ENCODE data around the gene LCN6.
A peak's percentile ranks its signal among the peaks of the same experiment; 100 is the strongest.

LCN6 gene

GRCh38 chr9:136741883-136742571, 6.3 kb downstream of the LCN6 start:
- DNase-seq: no peak

- no peak for DNase-seq
Observed at GRCh38 chr9:136740971-136741882, 7.1 kb downstream of the LCN6 start.

DNA sequence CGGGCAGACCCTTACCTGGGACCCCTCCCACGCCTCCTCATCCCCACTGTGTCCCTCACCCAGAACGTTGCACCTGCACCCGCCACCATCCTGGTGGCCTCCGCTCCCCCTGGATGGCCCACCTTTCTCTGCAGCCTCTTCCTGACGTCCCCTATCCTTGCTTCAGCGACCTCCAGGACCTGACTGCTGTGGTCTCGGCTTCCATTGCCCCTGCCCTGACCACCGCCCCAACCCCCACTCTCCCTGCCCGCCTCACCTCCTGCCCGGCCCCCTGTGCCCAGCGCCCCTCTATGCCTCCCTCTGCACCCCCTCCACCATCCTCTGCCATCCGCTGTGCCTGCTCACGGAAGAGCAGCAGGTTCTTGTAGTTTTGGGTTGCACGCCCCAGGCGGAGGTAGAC, 7.8 kb downstream of the LCN6 start:
- DNase-seq: no peak

- no peak for DNase-seq
Observed at GRCh38 chr9:136740069-136740468, 8.3 kb downstream of the LCN6 start.

DNA sequence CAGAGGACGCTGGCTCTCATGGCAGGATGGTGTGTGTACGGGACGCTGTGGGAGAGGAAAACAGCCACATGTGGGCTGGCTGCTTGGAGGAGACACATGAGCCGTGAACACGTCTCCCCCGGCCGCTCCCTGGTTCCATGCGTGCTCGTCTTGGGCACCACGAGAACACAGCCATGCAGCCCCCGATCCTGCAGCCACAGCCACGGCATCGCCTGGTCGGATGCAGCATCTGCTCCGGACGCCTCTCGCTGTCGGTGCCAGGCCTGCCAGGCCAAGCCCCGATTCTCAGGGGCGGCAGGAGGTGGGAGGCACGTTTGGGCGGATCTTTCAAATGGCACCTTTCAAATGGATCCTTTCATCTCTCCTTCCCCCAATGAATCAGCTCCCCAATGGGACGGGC, 8.8 kb downstream of the LCN6 start:
- DNase-seq: no peak

- no peak for DNase-seq
Observed at GRCh38 chr9:136738960-136739359, 9.4 kb downstream of the LCN6 start.

- no peak for DNase-seq
Observed at GRCh38 chr9:136735812-136736480, 12.4 kb downstream of the LCN6 start.

DNA sequence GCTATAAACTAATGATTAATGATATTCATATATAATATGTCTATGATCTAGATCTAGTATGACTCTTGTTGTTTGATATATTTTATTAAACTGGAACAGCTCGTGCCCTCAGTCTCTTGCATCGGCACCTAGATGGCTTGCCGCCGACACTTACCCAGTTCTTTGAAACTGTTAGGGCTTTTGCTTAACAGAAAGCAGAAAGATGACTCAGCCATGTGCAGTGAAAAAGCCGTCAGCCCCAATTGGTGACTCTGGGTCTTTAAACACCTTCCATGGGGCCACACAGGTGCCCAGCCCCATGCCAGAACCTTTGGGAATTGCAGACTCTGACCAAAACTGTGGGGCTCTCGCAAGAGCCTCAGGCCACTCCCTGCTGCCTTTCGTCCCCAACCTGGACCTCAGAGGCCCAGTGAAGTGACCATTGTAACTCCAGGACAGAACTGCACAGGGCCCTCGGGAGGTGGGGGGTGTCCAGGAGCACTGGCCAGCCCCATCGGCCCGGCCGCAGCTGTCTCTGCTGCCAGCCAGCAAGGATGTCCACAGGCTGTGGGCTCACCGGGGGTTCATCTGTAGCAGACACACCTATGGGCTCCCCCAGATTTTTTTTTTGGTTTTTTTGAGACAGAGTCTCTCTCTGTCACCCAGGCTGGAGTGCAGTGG, 13.4 kb downstream of the LCN6 start:
- no peak for DNase-seq

- no peak for DNase-seq
Observed at GRCh38 chr9:136733611-136734010, 14.7 kb downstream of the LCN6 start.

DNA sequence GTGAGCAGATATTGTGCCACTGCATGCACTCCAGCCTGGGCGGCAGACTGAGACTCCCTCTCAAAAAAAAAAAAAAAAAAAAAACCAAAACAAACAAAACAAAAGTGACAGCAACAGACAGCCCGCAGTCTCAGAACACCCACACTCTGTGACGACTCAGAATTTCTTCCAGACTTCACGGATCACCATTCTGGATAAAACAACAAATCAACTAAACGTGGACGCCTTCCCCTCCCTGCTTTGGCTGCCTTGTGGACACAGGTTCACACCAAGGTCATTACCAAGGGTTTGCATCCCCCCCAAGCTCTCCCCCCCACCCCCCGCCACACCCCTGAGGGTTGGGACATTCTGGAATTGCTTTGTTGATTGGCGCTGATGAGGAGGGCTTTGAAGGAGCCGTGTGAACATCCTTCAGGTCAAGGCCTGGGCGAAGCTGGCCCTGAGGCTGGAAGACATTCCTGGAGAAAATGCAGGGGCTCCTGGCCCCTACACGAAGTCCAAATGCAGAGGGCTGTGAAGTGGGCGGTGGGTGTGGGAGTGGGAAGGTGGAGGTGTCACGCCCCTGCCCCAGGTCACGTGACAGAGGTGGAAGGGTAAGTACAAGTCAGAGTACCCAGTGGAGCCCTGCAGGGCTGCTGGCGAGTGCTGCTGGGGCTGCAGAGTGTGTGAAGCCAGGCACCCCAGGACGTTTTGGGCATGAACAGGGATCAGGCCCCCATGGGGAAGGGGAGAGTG, 15.7 kb downstream of the LCN6 start:
- no peak for DNase-seq

DNA sequence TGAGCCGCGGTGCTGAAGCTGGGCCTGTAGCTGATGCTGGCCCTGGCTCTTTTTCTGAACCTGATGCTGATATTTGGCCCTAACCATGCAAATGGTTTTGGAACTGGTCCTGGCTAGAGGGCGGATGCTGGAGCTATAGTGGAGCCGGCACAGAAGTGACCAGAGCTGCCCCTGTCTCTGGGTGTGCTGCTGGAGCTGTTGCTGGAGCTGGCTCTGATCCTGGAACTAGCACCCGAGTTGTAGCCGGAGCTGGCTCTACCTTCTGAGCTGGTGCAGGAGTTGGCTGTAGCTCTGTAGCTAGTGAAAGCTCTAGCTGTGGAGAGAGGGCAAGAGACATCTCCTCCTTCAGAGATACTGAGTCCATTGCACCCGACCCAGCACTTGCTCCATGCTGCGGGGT, 18.4 kb downstream of the LCN6 start:
- no peak for DNase-seq

DNA sequence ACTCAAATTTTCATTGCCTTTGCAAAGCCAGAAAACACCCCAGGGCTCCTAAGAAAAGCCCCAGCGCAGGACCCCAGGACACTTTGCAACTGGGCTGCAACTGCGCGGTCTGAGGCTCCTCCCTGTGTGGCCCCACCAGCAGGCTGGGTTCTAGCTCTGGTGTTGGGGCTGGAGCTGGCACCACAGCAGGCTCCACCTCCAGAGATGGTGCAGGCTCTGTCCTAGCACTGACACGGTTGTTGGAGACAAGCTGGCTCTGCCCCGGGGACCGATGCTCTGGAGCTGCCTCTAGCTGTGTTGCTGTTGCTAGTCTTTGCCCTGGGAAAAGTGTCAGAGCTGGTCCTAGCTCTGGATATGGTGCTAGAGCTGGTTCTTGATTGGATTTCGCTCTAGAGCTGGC, 19.2 kb downstream of the LCN6 start:
- DNase-seq: no peak

- no peak for DNase-seq
Observed at GRCh38 chr9:136728548-136729123, 19.7 kb downstream of the LCN6 start.

DNA sequence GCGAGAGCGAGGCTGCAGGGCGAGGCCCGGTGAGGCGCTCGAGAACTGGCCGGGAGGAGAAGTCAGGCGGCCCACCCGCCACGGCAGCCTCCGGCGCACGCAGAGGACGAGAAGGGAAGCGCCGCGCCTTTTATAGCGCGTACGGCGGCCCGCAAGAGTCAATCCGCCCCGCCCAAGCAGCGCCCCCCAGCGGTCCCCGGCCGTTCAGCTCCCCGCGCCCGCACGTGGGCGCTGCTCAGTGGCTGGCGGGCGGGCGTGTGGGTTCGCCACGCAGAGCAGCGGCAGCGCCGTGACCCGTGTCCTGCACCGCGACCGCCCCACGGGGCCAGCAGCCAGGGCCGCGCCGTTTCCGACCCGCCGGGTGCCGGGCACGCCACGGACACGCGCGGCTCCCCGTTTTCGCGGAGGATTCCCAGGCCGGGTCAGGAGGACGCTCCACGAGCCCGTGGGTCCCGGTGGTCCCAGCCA, 20.2 kb downstream of the LCN6 start:
- DNase-seq: peak; percentile 81

DNA sequence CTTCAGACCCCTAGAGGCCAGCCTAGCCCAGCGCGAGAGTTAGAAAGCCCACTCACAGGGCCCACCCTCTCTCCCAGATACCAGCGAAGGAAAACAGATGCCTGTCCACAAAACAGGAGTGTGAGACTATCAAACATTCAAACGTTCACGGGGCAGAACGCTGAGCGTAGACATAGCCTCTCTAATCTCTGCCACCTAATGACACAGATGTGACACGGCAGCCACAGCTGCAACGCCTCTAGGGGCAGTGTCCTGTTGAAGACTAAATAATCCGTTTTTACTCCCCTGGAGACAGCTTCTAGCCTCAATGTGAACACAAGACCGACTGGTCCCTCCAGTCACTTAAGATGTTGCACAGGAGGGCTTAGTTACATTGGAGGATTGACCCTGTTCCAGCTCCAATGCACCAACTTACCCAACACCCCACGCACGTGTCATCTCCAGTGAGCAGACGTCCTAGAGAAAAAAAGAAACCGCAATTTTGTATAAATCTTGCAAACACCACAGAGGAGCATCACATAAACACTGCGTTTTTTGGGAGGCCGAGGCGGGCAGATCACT, 21.6 kb downstream of the LCN6 start:
- peak; percentile 29 for DNase-seq

GRCh38 chr9:136726118-136726517, 22.2 kb downstream of the LCN6 start:
- no peak for DNase-seq

DNA sequence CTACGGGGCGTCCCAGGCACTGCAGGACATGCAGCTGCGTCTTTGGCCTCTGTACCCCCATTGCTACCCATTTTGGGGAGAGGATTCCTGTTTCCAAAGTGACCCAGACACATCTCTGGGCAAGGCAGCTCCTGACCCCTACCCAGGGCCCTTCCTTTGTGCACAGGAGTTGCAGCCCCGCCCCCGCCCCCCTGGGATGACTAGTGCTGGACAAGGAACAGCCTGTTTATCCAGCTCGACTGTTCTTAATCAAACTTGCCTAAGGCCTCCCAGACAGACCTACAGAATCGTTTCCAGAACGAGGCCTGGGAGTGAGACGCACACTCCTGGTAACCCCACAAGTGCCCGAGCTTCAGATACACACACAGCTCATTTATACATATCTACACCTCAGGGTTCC, 22.7 kb downstream of the LCN6 start:
- DNase-seq: no peak

DNA sequence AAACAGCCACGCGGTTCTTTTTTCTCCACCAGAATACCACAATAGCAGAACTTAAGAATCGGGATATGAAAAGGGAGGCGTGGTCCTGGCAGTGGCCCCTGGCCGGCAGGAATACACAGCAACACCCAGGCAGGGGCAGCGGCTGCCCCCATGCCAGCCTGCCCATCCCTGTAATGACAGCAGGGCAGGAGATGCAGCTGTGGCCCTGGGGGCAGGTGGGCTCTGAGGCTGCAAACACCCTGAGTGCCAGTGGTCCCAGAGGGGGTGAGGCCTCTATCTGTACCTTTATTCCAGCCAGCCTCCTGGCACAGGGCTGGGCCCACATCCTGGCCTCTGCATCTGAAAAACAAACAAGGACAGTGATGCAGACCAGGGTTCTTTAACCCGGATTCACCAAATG, 23.6 kb downstream of the LCN6 start:
- no peak for DNase-seq

GRCh38 chr9:136723989-136724388, 24.3 kb downstream of the LCN6 start:
- DNase-seq: no peak

- no peak for DNase-seq
Observed at GRCh38 chr9:136723362-136723976, 24.9 kb downstream of the LCN6 start.

DNA sequence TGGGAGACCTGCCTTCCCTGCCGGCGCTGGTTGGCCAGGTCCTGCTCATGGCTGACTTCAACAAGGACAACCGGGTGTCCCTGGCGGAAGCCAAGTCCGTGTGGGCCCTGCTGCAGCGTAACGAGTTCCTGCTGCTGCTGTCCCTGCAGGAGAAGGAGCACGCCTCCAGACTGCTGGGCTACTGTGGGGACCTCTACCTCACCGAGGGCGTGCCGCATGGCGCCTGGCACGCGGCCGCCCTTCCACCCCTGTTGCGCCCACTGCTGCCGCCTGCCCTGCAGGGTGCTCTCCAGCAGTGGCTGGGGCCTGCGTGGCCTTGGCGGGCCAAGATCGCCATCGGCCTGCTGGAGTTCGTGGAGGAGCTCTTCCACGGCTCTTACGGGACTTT, 25.4 kb downstream of the LCN6 start:
- DNase-seq: no peak

Data from COR-L47 (cell line).